Measurements from ENCODE around the gene CCDC102B.

DNA sequence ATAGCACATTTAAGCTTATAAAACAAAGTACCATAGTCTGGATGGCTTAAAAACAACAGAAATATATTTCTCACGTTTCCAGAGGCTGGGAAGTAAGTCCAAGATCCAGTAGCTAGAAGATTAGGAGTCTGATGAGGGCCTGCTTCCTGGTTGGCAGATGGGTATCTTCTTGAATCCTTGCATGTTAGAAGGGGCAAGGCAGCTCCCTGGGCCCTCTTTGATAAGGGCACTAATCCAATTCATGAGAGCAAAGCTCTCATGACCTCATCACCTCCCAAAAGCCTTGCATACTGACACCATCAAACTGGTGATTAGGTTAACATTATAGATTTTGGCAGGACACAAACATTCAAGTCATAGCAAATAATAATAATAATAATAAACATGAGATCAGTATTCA is 146.4 kb downstream of the CCDC102B start:
- TF ChIP-seq POLR2A (IDR thresholded peaks at IDR 0.05) = no peak
- TF ChIP-seq CTCF (IDR thresholded peaks at IDR 0.05) = no peak

Measured in thyroid gland (tissue), 4 donors.